ENCODE measurements around the gene PHOX2B.
A peak's percentile ranks its signal among the peaks of the same experiment; 100 is the strongest.
"Not testable (repeated sequence)": the region's sequence is repeated elsewhere in the genome, so short reads cannot be mapped to it uniquely, and the experiment has no call there.

Gene PHOX2B

DNA sequence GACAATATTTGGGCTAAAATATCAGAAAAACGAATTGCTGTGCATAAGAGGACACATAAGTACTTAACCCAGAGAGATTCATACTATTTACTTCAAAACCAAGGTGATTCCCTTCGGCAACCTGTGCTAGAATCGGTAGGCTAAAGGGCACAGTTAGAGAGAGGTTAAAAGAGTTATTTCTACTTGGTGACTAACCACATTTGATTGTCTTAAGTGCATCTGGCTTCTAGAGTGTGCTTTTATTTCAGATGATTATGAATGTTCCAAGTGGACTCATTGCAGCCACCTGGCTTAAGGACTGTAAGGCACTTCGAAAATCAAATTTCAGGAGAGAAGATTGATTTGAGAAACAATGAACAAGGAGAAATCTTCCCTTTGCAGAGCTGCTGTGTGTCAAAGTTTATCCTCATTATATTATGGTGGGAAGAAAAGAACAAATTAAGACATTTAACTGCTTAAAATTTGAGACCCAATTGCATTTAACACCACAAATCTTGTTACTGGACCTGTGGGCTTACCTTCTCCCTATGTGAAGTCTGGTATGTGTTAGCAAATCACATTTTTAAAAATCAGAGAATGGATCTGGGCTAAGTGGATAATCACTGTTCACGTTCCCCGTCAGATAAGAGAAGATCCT is 34.0 kb downstream of the PHOX2B start:
- in situ Hi-C loops (cut with MboI; ENCODE audit: low sequenced_read_pairs) = no loop called here
- DNase-seq (ENCODE audit: low spot score in 2 of 2) = no peak
- peaks cover 10% of the 10 kb centered on the region for H3K4me1 ChIP-seq
- no peaks in the 10 kb centered on the region for H3K9me3 ChIP-seq
- H3K27me3 ChIP-seq (ENCODE audit: low read depth) = no peaks in the 10 kb centered on the region
- H3K36me3 ChIP-seq (replicated peaks) = no peaks in the 10 kb centered on the region
- H3K4me3 ChIP-seq = no peak overlapping the region

- no peak overlapping the region for H3K4me3 ChIP-seq
- no peak for DNase-seq (ENCODE audit: low spot score in 2 of 2)
- peaks cover 12% of the 10 kb centered on the region for H3K4me1 ChIP-seq
- no peaks in the 10 kb centered on the region for H3K9me3 ChIP-seq
- no peaks in the 10 kb centered on the region for H3K36me3 ChIP-seq (replicated peaks)
- no peaks in the 10 kb centered on the region for H3K27me3 ChIP-seq (ENCODE audit: low read depth)
- in situ Hi-C loops (cut with MboI; ENCODE audit: low sequenced_read_pairs) = no loop called here
Observed at GRCh38 chr4:41713768-41714167, 34.8 kb downstream of the PHOX2B start.

DNA sequence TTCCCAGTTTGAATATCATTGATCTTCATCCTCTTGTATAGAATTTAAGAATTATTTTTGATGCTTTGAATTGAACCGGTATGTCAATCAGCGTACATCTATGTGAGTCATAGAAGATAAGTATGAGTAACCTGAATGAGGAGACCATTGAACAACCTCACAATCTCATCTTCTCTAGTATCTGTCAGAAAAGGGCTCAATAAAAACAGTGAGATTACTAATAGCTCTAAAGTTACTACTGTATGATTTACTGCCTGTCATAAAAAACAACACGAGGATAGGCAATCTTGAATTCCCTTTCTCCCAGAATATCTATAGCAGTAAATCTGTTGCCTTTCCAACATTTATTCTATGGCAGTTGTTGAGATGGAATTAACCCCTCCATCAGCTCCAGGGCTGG is 36.1 kb downstream of the PHOX2B start:
- no peak overlapping the region for H3K4me3 ChIP-seq
- in situ Hi-C loops (cut with MboI; ENCODE audit: low sequenced_read_pairs) = no loop called here
- no peak for DNase-seq (ENCODE audit: low spot score in 2 of 2)
- H3K9me3 ChIP-seq = no peaks in the 10 kb centered on the region
- H3K4me1 ChIP-seq = peaks cover 12% of the 10 kb centered on the region
- no peaks in the 10 kb centered on the region for H3K27me3 ChIP-seq (ENCODE audit: low read depth)
- H3K36me3 ChIP-seq (replicated peaks) = no peaks in the 10 kb centered on the region

DNA sequence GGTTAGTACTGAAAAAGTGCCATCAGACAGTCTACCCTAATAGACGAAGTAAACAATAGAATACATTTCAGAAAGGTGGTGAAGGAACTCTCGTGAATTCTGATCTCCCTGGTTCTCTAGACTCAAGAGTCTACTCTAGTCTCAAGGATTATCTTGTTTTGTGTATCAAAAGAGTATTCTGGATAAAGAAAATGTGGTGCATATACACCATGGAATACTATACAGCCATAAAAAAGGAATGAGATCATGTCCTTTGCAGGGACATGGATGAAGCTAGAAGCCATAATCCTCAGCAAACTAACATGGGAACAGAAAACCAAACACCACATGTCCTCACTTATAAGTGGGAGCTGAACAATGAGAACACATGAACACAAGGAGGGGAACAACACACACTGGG is 36.9 kb downstream of the PHOX2B start:
- DNase-seq (ENCODE audit: low spot score in 2 of 2); in situ Hi-C loops (cut with MboI; ENCODE audit: low sequenced_read_pairs); H3K4me3 ChIP-seq; H3K27me3 ChIP-seq (ENCODE audit: low read depth); H3K36me3 ChIP-seq (replicated peaks); H3K9me3 ChIP-seq: not testable (repeated sequence)
- peaks cover 12% of the 10 kb centered on the region for H3K4me1 ChIP-seq

GRCh38 chr4:41709844-41710481 is 38.6 kb downstream of the PHOX2B start:
- peak; percentile 34 to 73 for DNase-seq (ENCODE audit: low spot score in 2 of 2)
- no peaks in the 10 kb centered on the region for H3K27me3 ChIP-seq (ENCODE audit: low read depth)
- H3K4me3 ChIP-seq = no peak overlapping the region
- H3K9me3 ChIP-seq = no peaks in the 10 kb centered on the region
- H3K4me1 ChIP-seq = peaks cover 12% of the 10 kb centered on the region
- in situ Hi-C loops (cut with MboI; ENCODE audit: low sequenced_read_pairs) = no loop called here
- H3K36me3 ChIP-seq (replicated peaks) = no peaks in the 10 kb centered on the region

DNA sequence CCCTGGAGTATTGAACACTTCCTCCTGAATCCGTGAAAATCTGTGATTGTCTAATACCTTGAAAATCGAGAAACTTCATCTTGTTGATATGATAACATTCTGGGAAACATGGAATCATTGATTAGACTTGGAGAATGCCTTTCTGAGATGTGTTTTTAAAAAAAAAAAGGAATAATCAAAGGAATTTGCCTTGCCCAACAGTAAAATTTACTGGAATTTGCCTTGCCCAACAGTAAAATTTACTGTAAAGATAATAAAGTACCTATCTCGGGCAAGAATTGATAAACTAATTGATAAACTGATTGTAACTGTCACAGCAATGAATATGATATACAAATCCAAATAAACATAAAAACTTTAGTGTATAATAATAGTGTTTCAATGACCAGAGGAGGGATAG is 44.7 kb downstream of the PHOX2B start:
- in situ Hi-C loops (cut with MboI; ENCODE audit: low sequenced_read_pairs) = no loop called here
- Histone ChIP-seq H3K4me3 (no peak overlapping the region), H3K27me3 (ENCODE audit: low read depth) (no peaks in the 10 kb centered on the region), H3K9me3 (no peaks in the 10 kb centered on the region), H3K36me3 (replicated peaks) (no peaks in the 10 kb centered on the region), H3K4me1 (no peaks in the 10 kb centered on the region)
- no peak for DNase-seq (ENCODE audit: low spot score in 2 of 2)

GRCh38 chr4:41702770-41703169 is 45.8 kb downstream of the PHOX2B start:
- no peak overlapping the region for H3K4me3 ChIP-seq
- DNase-seq (ENCODE audit: low spot score in 2 of 2) = no peak
- H3K4me1 ChIP-seq = no peaks in the 10 kb centered on the region
- no peaks in the 10 kb centered on the region for H3K27me3 ChIP-seq (ENCODE audit: low read depth)
- in situ Hi-C loops (cut with MboI; ENCODE audit: low sequenced_read_pairs) = no loop called here
- H3K9me3 ChIP-seq = no peaks in the 10 kb centered on the region
- H3K36me3 ChIP-seq (replicated peaks) = no peaks in the 10 kb centered on the region

DNA sequence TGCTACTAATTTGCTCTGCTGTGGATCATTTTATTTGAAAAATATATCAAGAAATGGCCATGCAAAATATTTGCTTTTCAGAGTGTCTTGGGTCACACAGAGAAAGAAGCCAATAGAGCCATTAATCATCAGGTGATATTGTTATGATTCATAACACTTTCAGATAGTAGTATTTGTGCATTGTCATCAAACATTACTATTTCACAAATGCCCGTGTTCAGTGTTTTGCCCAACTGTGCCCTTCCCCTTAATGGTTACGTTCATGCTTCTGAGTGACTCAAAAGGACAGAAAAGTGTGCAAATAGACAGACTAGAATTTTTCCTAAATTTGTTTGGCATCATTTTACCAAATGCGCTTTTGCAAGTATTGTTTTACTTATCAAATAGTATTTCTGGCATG is 46.5 kb downstream of the PHOX2B start:
- in situ Hi-C loops (cut with MboI; ENCODE audit: low sequenced_read_pairs) = no loop called here
- H3K36me3 ChIP-seq (replicated peaks) = no peaks in the 10 kb centered on the region
- no peak overlapping the region for H3K4me3 ChIP-seq
- H3K9me3 ChIP-seq = no peaks in the 10 kb centered on the region
- H3K4me1 ChIP-seq = no peaks in the 10 kb centered on the region
- no peaks in the 10 kb centered on the region for H3K27me3 ChIP-seq (ENCODE audit: low read depth)
- no peak for DNase-seq (ENCODE audit: low spot score in 2 of 2)

GRCh38 chr4:41696763-41697162 is 51.8 kb downstream of the PHOX2B start:
- H3K4me3 ChIP-seq = no peak overlapping the region
- no peak for DNase-seq (ENCODE audit: low spot score in 2 of 2)
- H3K9me3 ChIP-seq = no peaks in the 10 kb centered on the region
- in situ Hi-C loops (cut with MboI; ENCODE audit: low sequenced_read_pairs) = loop anchor here (25.0 kb wide), 1 partner anchor 816 kb away; no protein-coding TSS in a partner anchor
- peaks cover 8% of the 10 kb centered on the region for H3K36me3 ChIP-seq (replicated peaks)
- no peaks in the 10 kb centered on the region for H3K27me3 ChIP-seq (ENCODE audit: low read depth)
- H3K4me1 ChIP-seq = peaks cover 11% of the 10 kb centered on the region

DNA sequence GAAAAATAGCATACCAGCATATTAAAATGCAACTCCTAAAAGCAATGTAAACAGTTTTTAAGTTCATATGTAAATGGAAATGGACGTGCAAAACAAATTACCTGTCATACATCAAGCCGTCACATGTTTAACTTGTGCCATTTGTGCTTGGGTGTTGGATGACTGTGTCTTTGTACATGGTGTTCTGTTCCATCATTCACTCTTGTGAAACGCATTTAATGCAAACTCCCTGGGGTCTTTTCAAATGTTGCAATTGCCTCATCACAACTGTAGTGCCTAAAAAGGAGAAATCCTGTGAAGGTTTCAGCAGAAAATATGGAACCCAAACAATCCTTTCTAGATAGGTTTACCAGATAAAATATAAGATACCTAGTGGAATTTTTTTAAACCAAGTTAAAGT is 52.4 kb downstream of the PHOX2B start:
- no peak for DNase-seq (ENCODE audit: low spot score in 2 of 2)
- H3K36me3 ChIP-seq (replicated peaks) = peaks cover 8% of the 10 kb centered on the region
- in situ Hi-C loops (cut with MboI; ENCODE audit: low sequenced_read_pairs) = loop anchor here (25.0 kb wide), 1 partner anchor 816 kb away; no protein-coding TSS in a partner anchor
- H3K9me3 ChIP-seq = no peaks in the 10 kb centered on the region
- H3K4me3 ChIP-seq = no peak overlapping the region
- peaks cover 11% of the 10 kb centered on the region for H3K4me1 ChIP-seq
- no peaks in the 10 kb centered on the region for H3K27me3 ChIP-seq (ENCODE audit: low read depth)
